ENCODE data around the gene SLC7A4.
"Not testable (repeated sequence)": the region's sequence is repeated elsewhere in the genome, so short reads cannot be mapped to it uniquely, and the experiment has no call there.

The SLC7A4 gene

GRCh38 chr22:21032037-21032867 is at the start of gene SLC7A4:
TSS of gene SLC7A4 (minus strand) at chr22:21032561. CDS start at chr22:21031812, 749 bp downstream.
- DNase-seq, result no peak

- no peak for DNase-seq
Measured at GRCh38 chr22:21080435-21081137, 48.2 kb upstream of the SLC7A4 start.

- DNase-seq, result no peak
Measured at GRCh38 chr22:21079493-21079892, 47.1 kb upstream of the SLC7A4 start.

GRCh38 chr22:21078916-21079315 is 46.6 kb upstream of the SLC7A4 start:
- DNase-seq, result no peak

- no peak for DNase-seq
Measured at GRCh38 chr22:21077884-21078508, 45.6 kb upstream of the SLC7A4 start.

- DNase-seq, result no peak
Measured at GRCh38 chr22:21076912-21077625, 44.7 kb upstream of the SLC7A4 start.

GRCh38 chr22:21075516-21076138 is 43.3 kb upstream of the SLC7A4 start:
- no peak for DNase-seq

- no peak for DNase-seq
Measured at GRCh38 chr22:21074102-21074715, 41.8 kb upstream of the SLC7A4 start.

GRCh38 chr22:21073482-21073881 is 41.1 kb upstream of the SLC7A4 start:
- no peak for DNase-seq

- no peak for DNase-seq
Measured at GRCh38 chr22:21073023-21073422, 40.7 kb upstream of the SLC7A4 start.

- not testable (repeated sequence) for DNase-seq
Measured at GRCh38 chr22:21071796-21072195, 39.4 kb upstream of the SLC7A4 start.

- DNase-seq, result no peak
Measured at GRCh38 chr22:21070690-21071615, 38.6 kb upstream of the SLC7A4 start.

GRCh38 chr22:21069375-21069774 is 37.0 kb upstream of the SLC7A4 start:
- no peak for DNase-seq

GRCh38 chr22:21068681-21069276 is 36.4 kb upstream of the SLC7A4 start:
- DNase-seq, result no peak

- DNase-seq, result no peak
Measured at GRCh38 chr22:21067901-21068680, 35.7 kb upstream of the SLC7A4 start.

- DNase-seq, result no peak
Measured at GRCh38 chr22:21067075-21067900, 34.9 kb upstream of the SLC7A4 start.

GRCh38 chr22:21064917-21065864 is 32.8 kb upstream of the SLC7A4 start:
- no peak for DNase-seq

- DNase-seq, result not testable (repeated sequence)
Measured at GRCh38 chr22:21064425-21064824, 32.1 kb upstream of the SLC7A4 start.

All from NCI-H1694 treated with DMSO at 0.1 percent for 48 hours (cell line).